GM21723 (cell line): ENCODE results near the gene HUNK.

Source experiments
- ATAC-seq: cut with Tn5 transposase; IDR thresholded peaks from one replicate; pipeline ENCODE4 v1.9.1; 2021; ENCODE audit warnings: mild to moderate bottlenecking, moderate library complexity; ENCODE audit not compliant: unreplicated experiment

Gene HUNK

GRCh38 chr21:32044205-32045180, 171.7 kb downstream of the HUNK start:
- no peak for ATAC-seq

- no peak for ATAC-seq
These were observed 173.4 kb downstream of the HUNK start for GRCh38 chr21:32046191-32046590.

- no peak for ATAC-seq
These were observed 175.5 kb downstream of the HUNK start for GRCh38 chr21:32048353-32048752.
